DOHH2 (cell line): ENCODE results near the gene EEF1AKMT3.

Source experiments
- EZH2phosphoT487 ChIP-seq: fragments of 200-600 bp; sonication (generic); IDR thresholded peaks from 2 replicates; pipeline ENCODE4 v1.6.1; 2017; ENCODE audit warnings: borderline replicate concordance, mild to moderate bottlenecking, antibody characterized with exemption, low read length, moderate library complexity, mixed read lengths
- TF ChIP-seq, protein P1 (sequence below): fragments of 200-600 bp; sonication (generic); IDR thresholded peaks from one replicate; pipeline ENCODE4 v1.5.1; 2014; ENCODE audit warnings: antibody characterized with exemption, mild to moderate bottlenecking, low read depth, low read length; ENCODE audit not compliant: poor library complexity, severe bottlenecking

DNA sequence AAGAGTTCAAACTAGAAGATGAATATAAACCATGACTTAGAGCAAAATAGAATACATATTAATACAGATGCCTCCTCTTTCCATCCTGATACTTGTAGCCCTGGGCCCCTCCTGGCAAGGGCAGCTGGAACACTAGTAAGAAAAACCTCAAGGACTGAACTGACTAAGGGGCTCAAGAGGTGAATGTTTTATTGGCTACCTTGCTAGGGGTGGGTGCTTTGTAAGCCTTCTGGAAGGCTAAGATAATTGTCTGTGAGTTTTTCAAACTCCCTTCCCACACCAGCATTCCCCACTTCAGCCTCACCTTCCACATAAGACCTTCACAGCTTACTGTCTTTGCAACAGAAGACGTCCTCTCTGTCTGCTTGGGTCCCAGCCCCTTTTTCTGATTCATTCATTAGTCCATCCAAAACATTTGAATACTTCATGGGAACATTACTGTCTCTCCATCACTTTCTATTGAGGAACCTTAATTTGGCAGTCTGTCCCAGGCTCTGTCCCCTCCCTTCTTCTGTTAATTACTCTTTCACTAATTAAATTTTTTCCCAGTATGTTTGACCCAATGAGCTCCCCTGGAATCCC, 18.6 kb upstream of the EEF1AKMT3 start:
- no peak for TF ChIP-seq EZH2phosphoT487
- TF ChIP-seq, protein P1, sequence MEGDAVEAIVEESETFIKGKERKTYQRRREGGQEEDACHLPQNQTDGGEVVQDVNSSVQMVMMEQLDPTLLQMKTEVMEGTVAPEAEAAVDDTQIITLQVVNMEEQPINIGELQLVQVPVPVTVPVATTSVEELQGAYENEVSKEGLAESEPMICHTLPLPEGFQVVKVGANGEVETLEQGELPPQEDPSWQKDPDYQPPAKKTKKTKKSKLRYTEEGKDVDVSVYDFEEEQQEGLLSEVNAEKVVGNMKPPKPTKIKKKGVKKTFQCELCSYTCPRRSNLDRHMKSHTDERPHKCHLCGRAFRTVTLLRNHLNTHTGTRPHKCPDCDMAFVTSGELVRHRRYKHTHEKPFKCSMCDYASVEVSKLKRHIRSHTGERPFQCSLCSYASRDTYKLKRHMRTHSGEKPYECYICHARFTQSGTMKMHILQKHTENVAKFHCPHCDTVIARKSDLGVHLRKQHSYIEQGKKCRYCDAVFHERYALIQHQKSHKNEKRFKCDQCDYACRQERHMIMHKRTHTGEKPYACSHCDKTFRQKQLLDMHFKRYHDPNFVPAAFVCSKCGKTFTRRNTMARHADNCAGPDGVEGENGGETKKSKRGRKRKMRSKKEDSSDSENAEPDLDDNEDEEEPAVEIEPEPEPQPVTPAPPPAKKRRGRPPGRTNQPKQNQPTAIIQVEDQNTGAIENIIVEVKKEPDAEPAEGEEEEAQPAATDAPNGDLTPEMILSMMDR = no peak
